ENCODE measurements around the gene HMGXB4.

DNA sequence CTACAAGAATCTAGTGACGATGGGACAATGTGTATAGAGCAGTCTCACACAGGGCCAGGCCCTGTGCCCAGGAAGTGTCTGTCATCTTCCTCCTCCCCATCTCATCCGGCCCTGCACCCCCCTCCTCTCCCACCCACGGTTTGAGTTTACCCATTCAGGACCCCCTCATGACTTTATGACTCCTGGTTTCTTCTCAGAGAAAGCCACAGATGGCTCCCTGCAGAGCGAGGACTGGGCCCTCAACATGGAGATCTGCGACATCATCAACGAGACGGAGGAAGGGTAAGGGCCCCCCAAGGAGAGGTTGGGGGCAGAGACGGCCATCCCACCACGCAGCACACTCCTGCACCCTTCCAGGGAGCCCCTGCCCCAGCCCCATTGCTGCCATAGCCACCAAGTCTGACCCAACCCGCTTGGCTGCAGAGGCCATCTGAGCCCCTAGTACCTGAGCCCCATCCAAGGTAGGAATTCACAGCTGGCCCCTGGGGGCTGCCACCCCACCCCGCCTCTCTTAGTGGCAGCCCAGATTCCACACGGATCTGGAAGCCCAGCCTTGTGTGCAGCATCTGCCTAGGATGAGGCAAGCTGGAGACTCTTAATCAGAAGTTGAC, 60.5 kb downstream of the HMGXB4 start:
- TF ChIP-seq POLR2A (IDR thresholded peaks at IDR 0.05) (no peak), EP300 (IDR thresholded peaks at IDR 0.05) (no peak), POLR2AphosphoS5 (IDR thresholded peaks at IDR 0.05) (no peak)
- TF ChIP-seq, protein P1, sequence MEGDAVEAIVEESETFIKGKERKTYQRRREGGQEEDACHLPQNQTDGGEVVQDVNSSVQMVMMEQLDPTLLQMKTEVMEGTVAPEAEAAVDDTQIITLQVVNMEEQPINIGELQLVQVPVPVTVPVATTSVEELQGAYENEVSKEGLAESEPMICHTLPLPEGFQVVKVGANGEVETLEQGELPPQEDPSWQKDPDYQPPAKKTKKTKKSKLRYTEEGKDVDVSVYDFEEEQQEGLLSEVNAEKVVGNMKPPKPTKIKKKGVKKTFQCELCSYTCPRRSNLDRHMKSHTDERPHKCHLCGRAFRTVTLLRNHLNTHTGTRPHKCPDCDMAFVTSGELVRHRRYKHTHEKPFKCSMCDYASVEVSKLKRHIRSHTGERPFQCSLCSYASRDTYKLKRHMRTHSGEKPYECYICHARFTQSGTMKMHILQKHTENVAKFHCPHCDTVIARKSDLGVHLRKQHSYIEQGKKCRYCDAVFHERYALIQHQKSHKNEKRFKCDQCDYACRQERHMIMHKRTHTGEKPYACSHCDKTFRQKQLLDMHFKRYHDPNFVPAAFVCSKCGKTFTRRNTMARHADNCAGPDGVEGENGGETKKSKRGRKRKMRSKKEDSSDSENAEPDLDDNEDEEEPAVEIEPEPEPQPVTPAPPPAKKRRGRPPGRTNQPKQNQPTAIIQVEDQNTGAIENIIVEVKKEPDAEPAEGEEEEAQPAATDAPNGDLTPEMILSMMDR (IDR thresholded peaks at IDR 0.05), result no peak
